IMR-90 (cell line): Measurements from ENCODE around the gene TAS2R40. TPM values are rescaled to one million over a fixed set of nuclear protein-coding genes. Genes with fewer than 3 reads are reported as not detected.

ENCODE experiments used
- ATAC-seq: fragments of 200-7000 bp; cut with Tn5 transposase; 2 replicates; pipeline ENCODE4 v1.9.1; 2020; ENCODE audit warnings: low read depth, mild to moderate bottlenecking, moderate library complexity
- BruUV-seq: library from RNA; stranded (reverse); fragments of 400-500 nt; replicated peaks from 2 replicates; lab custom pipeline; 2021; lab: Mats Ljungman, UMichigan
- CTCF ChIA-PET: fragments of 300-600 bp; formaldehyde crosslinking; extraction: SDS; loops from one replicate; lab custom pipeline; 2021; ENCODE audit warnings: antibody characterized with exemption; lab: Yijun Ruan, JAX
- POLR2A ChIA-PET: fragments of 300-600 bp; sonication (Branson Sonifier 250); formaldehyde crosslinking; loops from one replicate; lab custom pipeline; 2022; ENCODE audit warnings: antibody characterized with exemption; ENCODE audit not compliant: unreplicated experiment; lab: Charles Lee
- DNase-seq: peaks from one replicate; pipeline ENCODE4 v3.0.0; 2013
- H2AFZ ChIP-seq: replicated peaks from 2 replicates; pipeline ENCODE3; 2013; ENCODE audit warnings: low read length, mild to moderate bottlenecking; ENCODE audit not compliant: poor library complexity
- H2AK5ac ChIP-seq: 2 replicates; pipeline ENCODE4 v1.6.1; 2013; ENCODE audit warnings: low read depth, low read length, inconsistent platforms
- H2AK9ac ChIP-seq: replicated peaks from 2 replicates; pipeline ENCODE3; 2013; ENCODE audit warnings: mild to moderate bottlenecking, low read depth, low read length, moderate library complexity; ENCODE audit not compliant: poor library complexity
- H2BK120ac ChIP-seq: 2 replicates; pipeline ENCODE4 v1.6.1; 2013; ENCODE audit warnings: low read depth, low read length, inconsistent platforms
- H2BK15ac ChIP-seq: 3 replicates; pipeline ENCODE4 v1.6.1; 2013; ENCODE audit warnings: low read depth, low read length, inconsistent platforms
- H2BK20ac ChIP-seq: 2 replicates; pipeline ENCODE4 v1.6.1; 2013; ENCODE audit warnings: low read depth, mild to moderate bottlenecking, inconsistent platforms, low read length, moderate library complexity
- H2BK5ac ChIP-seq: 2 replicates; pipeline ENCODE4 v1.6.1; 2013; ENCODE audit warnings: mild to moderate bottlenecking, low read depth, low read length, inconsistent platforms; ENCODE audit not compliant: poor library complexity, severe bottlenecking
- H3K14ac ChIP-seq: replicated peaks from 2 replicates; pipeline ENCODE4 v1.6.1; 2013; ENCODE audit warnings: low read depth, low read length, inconsistent platforms
- H3K18ac ChIP-seq: 2 replicates; pipeline ENCODE4 v1.6.1; 2013; ENCODE audit warnings: low read depth, low read length, control low read depth
- H3K23ac ChIP-seq: 2 replicates; pipeline ENCODE4 v1.6.1; 2013; ENCODE audit warnings: low read depth, low read length, inconsistent platforms
- H3K27ac ChIP-seq: 2 replicates; pipeline ENCODE4 v1.5.1; 2013; ENCODE audit warnings: mild to moderate bottlenecking, control low read depth, low read length; ENCODE audit not compliant: insufficient read depth
- H3K27me3 ChIP-seq: 2 replicates; pipeline ENCODE4 v1.6.1; 2013; ENCODE audit warnings: low read length; ENCODE audit not compliant: control insufficient read depth, insufficient read depth
- H3K36me3 ChIP-seq: 2 replicates; pipeline ENCODE4 v1.6.1; 2013; ENCODE audit warnings: low read length, mixed read lengths; ENCODE audit not compliant: control insufficient read depth, insufficient read depth
- H3K4ac ChIP-seq: 2 replicates; pipeline ENCODE4 v1.6.1; 2013; ENCODE audit warnings: low read depth, low read length, inconsistent platforms
- H3K4me1 ChIP-seq: 2 replicates; pipeline ENCODE4 v1.6.1; 2013; ENCODE audit warnings: low read length, mixed read lengths; ENCODE audit not compliant: control insufficient read depth, insufficient read depth
- H3K4me2 ChIP-seq: 2 replicates; pipeline ENCODE4 v1.6.1; 2013; ENCODE audit warnings: low read depth, mild to moderate bottlenecking, control low read depth, low read length, moderate library complexity
- H3K4me3 ChIP-seq: 2 replicates; pipeline ENCODE4 v1.5.1; 2013; ENCODE audit warnings: low read depth, mild to moderate bottlenecking, control low read depth, low read length, moderate library complexity; ENCODE audit not compliant: insufficient read depth
- H3K56ac ChIP-seq: 2 replicates; pipeline ENCODE4 v1.6.1; 2013; ENCODE audit warnings: low read length, inconsistent platforms; ENCODE audit not compliant: insufficient read depth; ENCODE audit errors: extremely low read depth
- H3K79me1 ChIP-seq, 2 experiments: 2 replicates each; pipeline ENCODE4 v1.6.1; 2013; ENCODE audit warnings: low read length in 2 of 2, inconsistent platforms in 1 of 2, low read depth in 1 of 2
- H3K9ac ChIP-seq: 2 replicates; pipeline ENCODE4 v1.6.1; 2013; ENCODE audit warnings: low read depth, low read length, control low read depth
- H3K9me1 ChIP-seq: 2 replicates; pipeline ENCODE4 v1.6.1; 2013; ENCODE audit warnings: low read length, inconsistent platforms; ENCODE audit not compliant: insufficient read depth
- H3K9me3 ChIP-seq: 2 replicates; pipeline ENCODE4 v1.6.1; 2013; ENCODE audit warnings: low read length; ENCODE audit not compliant: control insufficient read depth, insufficient read depth
- H4K20me1 ChIP-seq: 2 replicates; pipeline ENCODE4 v1.6.1; 2013; ENCODE audit warnings: low read length, inconsistent platforms; ENCODE audit not compliant: insufficient read depth
- H4K5ac ChIP-seq: 2 replicates; pipeline ENCODE4 v1.6.1; 2013; ENCODE audit warnings: mild to moderate bottlenecking, low read depth, low read length, control low read depth
- H4K8ac ChIP-seq, 2 experiments: 2 replicates each; pipeline ENCODE4 v1.6.1; 2013; ENCODE audit warnings: low read depth in 2 of 2, low read length in 2 of 2, control low read depth in 1 of 2, inconsistent platforms in 1 of 2
- H4K91ac ChIP-seq: 2 replicates; pipeline ENCODE4 v1.6.1; 2013; ENCODE audit warnings: low read depth, low read length, inconsistent platforms; ENCODE audit not compliant: insufficient read depth
- NFE2L2 ChIP-seq: fragments of 150-350 bp; IDR thresholded peaks from 2 replicates; pipeline ENCODE4 v1.6.1; 2016; ENCODE audit warnings: low read depth, mild to moderate bottlenecking, low read length
- RAD21 ChIP-seq: IDR thresholded peaks from 2 replicates; pipeline ENCODE4 v1.6.1; 2012; ENCODE audit warnings: low read length, improper control_type of control experiment
- WGBS, 2 experiments: methylation state at CpG; one replicate each; pipeline versions ENCODE4 v1.1.5 to v1.1.7; 2013; ENCODE audit warnings: missing lambda C conversion rate in 2 of 2; ENCODE audit not compliant: insufficient read length in 1 of 2; ENCODE audit errors: extremely low coverage in 2 of 2; 5-methylcytosine and 5-hydroxymethylcytosine counted together
- dilution Hi-C: fragments of 300-500 bp; cut with HindIII; formaldehyde crosslinking; loops from one replicate; pipeline ENCODE4 v1.14.3; 2018; ENCODE audit warnings: low sequenced_read_pairs; ENCODE audit not compliant: unreplicated experiment
- in situ Hi-C: fragments of 300-500 bp; cut with MboI; formaldehyde crosslinking; loops from 3 replicates; pipeline ENCODE4 v1.14.3; 2019; ENCODE audit warnings: low sequenced_read_pairs, inconsistent platforms, mixed read lengths
- intact Hi-C: fragments of 100-400 bp; cut with micrococcal nuclease; formaldehyde crosslinking; loops from 2 replicates; pipeline ENCODE4 v1.10.0; 2022
- polyA plus RNA-seq, 3 experiments: library from polyadenylated mRNA; depleted of rRNA; stranded (reverse); fragments of >200 nt; gene quantifications; 2 replicates each; pipeline ENCODE4 v1.2.3, GENCODE V29; 2012; ENCODE audit warnings: low replicate concordance in 1 of 3
- total RNA-seq: library from RNA; depleted of rRNA; stranded (reverse); fragments of >200 nt; gene quantifications from 2 replicates; pipeline ENCODE4 v1.2.3, GENCODE V29; 2012

The TAS2R40 gene
- total and polyA plus RNA-seq, 2 of the 4 experiments (the other 2 are of a cell fraction), result not detected

DNA sequence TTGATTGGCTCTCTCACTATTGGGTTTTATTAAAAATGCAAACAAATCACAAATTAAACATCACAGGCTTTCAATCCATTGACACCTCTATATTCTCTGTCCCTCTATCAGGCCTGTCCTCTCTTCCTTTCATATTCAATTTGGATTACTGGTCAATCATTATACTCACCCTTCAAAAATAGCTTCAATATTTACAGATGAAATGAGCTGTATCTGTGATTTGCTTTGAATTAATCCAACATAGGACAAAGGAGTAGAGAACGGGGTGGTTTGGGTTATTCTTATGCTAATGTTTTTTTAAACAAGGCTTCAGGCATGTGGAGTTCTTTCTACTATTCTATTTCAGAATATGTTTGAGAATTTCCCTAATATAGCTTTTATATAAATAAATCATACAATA, 36.3 kb upstream of the TAS2R40 start:
- H3K79me1 ChIP-seq, result no peaks in the 10 kb centered on the region
- H2BK120ac ChIP-seq, result no peak overlapping the region
- CTCF ChIA-PET, result no interaction called here
- 0 out of 2 replicates have a peak, but pooled peaks cover 2% of the 10 kb centered on the region for H3K9me3 ChIP-seq
- no peak overlapping the region for H4K8ac ChIP-seq
- H2AK9ac ChIP-seq, result no peak overlapping the region
- no peak overlapping the region for H4K5ac ChIP-seq
- no peak overlapping the region for H3K27ac ChIP-seq
- no peak overlapping the region for H2AK5ac ChIP-seq
- no TSS peak for BruUV-seq
- no peak overlapping the region for H4K91ac ChIP-seq
- dilution Hi-C loops, result no loop called here
- ATAC-seq (no peak), DNase-seq (no peak)
- no peak overlapping the region for H3K4me3 ChIP-seq
- no peaks in the 10 kb centered on the region for H3K36me3 ChIP-seq
- H4K20me1 ChIP-seq, result no peaks in the 10 kb centered on the region
- no CpG with 5 or more reads among the region's 1 CpG for WGBS, 2 experiments
- no peak overlapping the region for H3K18ac ChIP-seq
- H2BK20ac ChIP-seq, result no peak overlapping the region
- H3K9ac ChIP-seq, result no peak overlapping the region
- H3K4me2 ChIP-seq, result no peak overlapping the region
- intact Hi-C loops, result no loop called here
- H3K14ac ChIP-seq, result no peak overlapping the region
- POLR2A ChIA-PET, result no interaction called here
- no peak overlapping the region for H2AFZ ChIP-seq
- in situ Hi-C loops, result no loop called here
- H2BK15ac ChIP-seq, result no peak overlapping the region
- H3K23ac ChIP-seq, result no peak overlapping the region
- no peaks in the 10 kb centered on the region for H3K9me1 ChIP-seq
- no peak overlapping the region for H3K56ac ChIP-seq
- no peak overlapping the region for H3K4ac ChIP-seq
- no peak overlapping the region for H2BK5ac ChIP-seq
- no peak for TF ChIP-seq NFE2L2
- TF ChIP-seq RAD21, result no peak
- no peaks in the 10 kb centered on the region for H3K4me1 ChIP-seq
- no peaks in the 10 kb centered on the region for H3K27me3 ChIP-seq
